ENCODE measurements around the gene CACNA1D.
"Not testable (repeated sequence)": the region's sequence is repeated elsewhere in the genome, so short reads cannot be mapped to it uniquely, and the experiment has no call there.

Gene CACNA1D

GRCh38 chr3:53551324-53551723, 56.9 kb downstream of the CACNA1D start:
- no peaks in the 10 kb centered on the region for H3K36me3 ChIP-seq (ENCODE audit: control insufficient read depth, insufficient read depth, low read length)
- H3K9ac ChIP-seq (ENCODE audit: low read length): no peak overlapping the region
- H3K27ac ChIP-seq (ENCODE audit: low read depth, low read length): no peak overlapping the region
- no peak overlapping the region for H3K4me3 ChIP-seq (ENCODE audit: low read depth, low read length)
- no peaks in the 10 kb centered on the region for H3K4me1 ChIP-seq (ENCODE audit: control insufficient read depth, insufficient read depth, low read length)
- no peaks in the 10 kb centered on the region for H3K9me3 ChIP-seq (ENCODE audit: control insufficient read depth, insufficient read depth, low read depth, low read length)
- H3K27me3 ChIP-seq (ENCODE audit: control insufficient read depth, insufficient read depth, low read length): no peaks in the 10 kb centered on the region

DNA sequence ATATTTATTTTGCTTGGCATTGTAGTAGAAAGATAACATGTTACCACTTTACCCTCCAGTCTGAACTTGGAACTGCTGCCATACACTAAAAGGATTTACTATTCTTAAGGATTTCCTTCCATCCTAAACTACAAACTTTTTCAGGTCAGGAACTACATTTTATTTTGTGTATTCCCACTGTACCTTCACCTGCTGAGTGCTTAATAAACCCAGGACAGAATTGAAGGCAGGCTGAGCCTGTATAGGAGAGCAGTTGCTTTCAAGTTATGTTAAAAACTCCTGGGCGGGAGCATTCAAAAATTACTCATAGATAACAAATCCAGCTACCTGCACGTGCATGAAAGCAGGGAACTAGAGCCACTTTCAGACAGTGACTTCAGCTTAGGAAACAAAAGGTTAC, 58.3 kb downstream of the CACNA1D start:
- Histone ChIP-seq H3K9me3 (ENCODE audit: control insufficient read depth, insufficient read depth, low read depth, low read length) (no peaks in the 10 kb centered on the region), H3K4me1 (ENCODE audit: control insufficient read depth, insufficient read depth, low read length) (no peaks in the 10 kb centered on the region), H3K36me3 (ENCODE audit: control insufficient read depth, insufficient read depth, low read length) (no peaks in the 10 kb centered on the region), H3K9ac (ENCODE audit: low read length) (no peak overlapping the region), H3K27ac (ENCODE audit: low read depth, low read length) (no peak overlapping the region), H3K4me3 (ENCODE audit: low read depth, low read length) (no peak overlapping the region), H3K27me3 (ENCODE audit: control insufficient read depth, insufficient read depth, low read length) (no peaks in the 10 kb centered on the region)

DNA sequence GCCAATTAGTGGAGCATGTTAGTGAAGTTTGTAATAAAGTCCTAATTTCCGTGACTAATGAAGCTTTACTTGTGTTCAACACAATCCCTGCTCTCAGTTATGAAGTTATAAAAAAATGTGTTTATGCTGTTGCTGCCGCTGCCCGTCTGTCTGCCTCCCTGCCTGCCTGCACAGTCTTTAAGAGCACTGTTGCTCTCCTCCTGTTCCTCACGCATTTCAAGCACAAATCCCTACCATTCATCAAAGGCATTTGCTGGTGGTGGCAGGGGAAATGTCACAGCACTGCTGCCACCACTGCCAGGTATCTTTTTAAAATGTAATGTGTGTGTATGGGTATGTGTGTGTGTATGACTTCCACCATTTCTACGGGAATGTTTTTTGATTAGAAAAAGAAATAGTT, 58.8 kb downstream of the CACNA1D start:
- H3K36me3 ChIP-seq (ENCODE audit: control insufficient read depth, insufficient read depth, low read length): no peaks in the 10 kb centered on the region
- H3K27ac ChIP-seq (ENCODE audit: low read depth, low read length): no peak overlapping the region
- no peaks in the 10 kb centered on the region for H3K27me3 ChIP-seq (ENCODE audit: control insufficient read depth, insufficient read depth, low read length)
- no peaks in the 10 kb centered on the region for H3K9me3 ChIP-seq (ENCODE audit: control insufficient read depth, insufficient read depth, low read depth, low read length)
- no peak overlapping the region for H3K9ac ChIP-seq (ENCODE audit: low read length)
- H3K4me3 ChIP-seq (ENCODE audit: low read depth, low read length): no peak overlapping the region
- H3K4me1 ChIP-seq (ENCODE audit: control insufficient read depth, insufficient read depth, low read length): no peaks in the 10 kb centered on the region

DNA sequence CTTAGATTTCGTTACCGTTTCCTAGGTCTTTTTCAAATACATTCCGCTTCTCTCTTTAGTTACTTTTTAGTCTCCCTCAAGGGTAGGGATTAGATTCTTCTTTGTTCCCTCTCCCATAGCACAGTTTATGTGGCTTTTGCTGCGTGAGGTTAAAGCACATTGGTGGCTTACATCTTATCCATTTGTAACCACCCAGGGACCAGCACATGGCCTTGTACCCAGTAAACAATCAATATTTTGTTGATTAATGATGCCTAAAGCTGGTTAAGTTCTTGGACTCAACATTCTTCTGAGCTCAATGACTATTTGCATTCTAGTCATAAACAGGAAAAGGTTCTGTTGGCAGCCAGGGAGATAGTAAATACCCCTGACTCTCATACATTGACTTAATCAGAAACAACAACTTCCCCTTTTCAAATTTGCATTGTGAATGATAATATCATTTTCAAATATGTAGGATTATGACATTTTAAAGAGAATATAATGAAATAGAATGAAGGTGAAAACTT, 60.2 kb downstream of the CACNA1D start:
- Histone ChIP-seq H3K4me1 (ENCODE audit: control insufficient read depth, insufficient read depth, low read length) (no peaks in the 10 kb centered on the region), H3K9ac (ENCODE audit: low read length) (no peak overlapping the region), H3K9me3 (ENCODE audit: control insufficient read depth, insufficient read depth, low read depth, low read length) (no peaks in the 10 kb centered on the region), H3K27ac (ENCODE audit: low read depth, low read length) (no peak overlapping the region), H3K4me3 (ENCODE audit: low read depth, low read length) (no peak overlapping the region), H3K36me3 (ENCODE audit: control insufficient read depth, insufficient read depth, low read length) (no peaks in the 10 kb centered on the region), H3K27me3 (ENCODE audit: control insufficient read depth, insufficient read depth, low read length) (no peaks in the 10 kb centered on the region)

DNA sequence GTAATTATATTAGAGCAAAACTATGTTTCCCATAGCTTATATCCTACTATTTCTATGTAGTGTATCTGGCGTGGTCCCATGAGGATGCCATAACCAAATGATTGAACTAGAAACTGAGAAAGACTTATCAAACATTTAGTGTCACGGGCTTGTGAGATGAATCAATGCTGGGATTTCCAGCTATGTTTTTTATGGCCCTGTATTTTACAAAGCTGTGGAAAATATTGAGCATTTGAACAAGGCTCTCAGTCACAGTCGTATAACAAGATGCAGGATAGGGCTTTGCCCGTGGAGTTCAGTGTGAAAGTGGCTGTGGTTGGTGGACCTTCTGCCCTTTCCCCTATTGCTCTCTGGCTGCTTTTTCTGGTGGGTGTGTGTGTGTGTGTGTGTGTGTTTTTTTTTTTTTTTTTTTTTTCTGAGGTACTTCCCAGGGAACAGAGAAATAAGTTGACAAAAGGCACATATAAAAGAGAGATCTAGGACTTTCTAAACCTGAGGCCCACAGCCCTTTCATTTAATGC, 60.7 kb downstream of the CACNA1D start:
- Histone ChIP-seq H3K27ac (ENCODE audit: low read depth, low read length) (no peak overlapping the region), H3K36me3 (ENCODE audit: control insufficient read depth, insufficient read depth, low read length) (no peaks in the 10 kb centered on the region), H3K9me3 (ENCODE audit: control insufficient read depth, insufficient read depth, low read depth, low read length) (no peaks in the 10 kb centered on the region), H3K4me1 (ENCODE audit: control insufficient read depth, insufficient read depth, low read length) (no peaks in the 10 kb centered on the region), H3K27me3 (ENCODE audit: control insufficient read depth, insufficient read depth, low read length) (no peaks in the 10 kb centered on the region), H3K4me3 (ENCODE audit: low read depth, low read length) (no peak overlapping the region), H3K9ac (ENCODE audit: low read length) (no peak overlapping the region)

- Histone ChIP-seq H3K9ac (ENCODE audit: low read length) (no peak overlapping the region), H3K9me3 (ENCODE audit: control insufficient read depth, insufficient read depth, low read depth, low read length) (no peaks in the 10 kb centered on the region), H3K27ac (ENCODE audit: low read depth, low read length) (no peak overlapping the region), H3K27me3 (ENCODE audit: control insufficient read depth, insufficient read depth, low read length) (no peaks in the 10 kb centered on the region), H3K36me3 (ENCODE audit: control insufficient read depth, insufficient read depth, low read length) (no peaks in the 10 kb centered on the region), H3K4me1 (ENCODE audit: control insufficient read depth, insufficient read depth, low read length) (peaks cover 20% of the 10 kb centered on the region), H3K4me3 (ENCODE audit: low read depth, low read length) (no peak overlapping the region)
These were observed 72.2 kb downstream of the CACNA1D start for GRCh38 chr3:53566461-53567145.

- no peaks in the 10 kb centered on the region for H3K27me3 ChIP-seq (ENCODE audit: control insufficient read depth, insufficient read depth, low read length)
These were observed 75.7 kb downstream of the CACNA1D start for GRCh38 chr3:53570081-53570480.

DNA sequence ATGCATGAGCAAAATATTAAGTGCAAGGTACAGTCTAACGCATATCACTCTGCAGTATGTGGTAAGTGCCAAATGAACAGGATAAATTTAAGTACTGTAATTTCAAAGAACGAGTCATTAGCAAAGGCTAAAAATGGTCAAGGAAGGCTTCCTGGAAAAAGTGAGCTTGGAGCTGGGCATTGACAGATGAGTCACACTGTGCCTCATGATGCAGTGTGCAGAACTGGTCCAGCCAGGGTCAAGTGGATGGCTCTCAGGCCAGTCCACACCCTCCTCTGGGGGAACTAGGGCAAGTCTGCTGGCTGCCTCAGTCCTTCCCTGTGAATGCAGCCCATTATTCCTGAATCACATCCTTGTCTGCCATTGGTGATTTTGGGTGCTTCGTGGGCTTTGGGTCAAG, 76.3 kb downstream of the CACNA1D start:
- Histone ChIP-seq H3K4me1 (ENCODE audit: control insufficient read depth, insufficient read depth, low read length) (peaks cover 20% of the 10 kb centered on the region), H3K9me3 (ENCODE audit: control insufficient read depth, insufficient read depth, low read depth, low read length) (no peaks in the 10 kb centered on the region), H3K36me3 (ENCODE audit: control insufficient read depth, insufficient read depth, low read length) (no peaks in the 10 kb centered on the region), H3K27ac (ENCODE audit: low read depth, low read length) (no peak overlapping the region), H3K9ac (ENCODE audit: low read length) (no peak overlapping the region), H3K27me3 (ENCODE audit: control insufficient read depth, insufficient read depth, low read length) (no peaks in the 10 kb centered on the region), H3K4me3 (ENCODE audit: low read depth, low read length) (no peak overlapping the region)

More at GRCh38 chr3:53570081-53570480, 75.7 kb downstream of the CACNA1D start:
- Histone ChIP-seq H3K9me3 (ENCODE audit: control insufficient read depth, insufficient read depth, low read depth, low read length) (no peaks in the 10 kb centered on the region), H3K4me3 (ENCODE audit: low read depth, low read length) (no peak overlapping the region), H3K27ac (ENCODE audit: low read depth, low read length) (no peak overlapping the region), H3K4me1 (ENCODE audit: control insufficient read depth, insufficient read depth, low read length) (peaks cover 20% of the 10 kb centered on the region), H3K9ac (ENCODE audit: low read length) (no peak overlapping the region), H3K36me3 (ENCODE audit: control insufficient read depth, insufficient read depth, low read length) (no peaks in the 10 kb centered on the region)

- Histone ChIP-seq H3K9ac (ENCODE audit: low read length) (no peak overlapping the region), H3K36me3 (ENCODE audit: control insufficient read depth, insufficient read depth, low read length) (no peaks in the 10 kb centered on the region)
These were observed 76.9 kb downstream of the CACNA1D start for GRCh38 chr3:53571264-53571663.

DNA sequence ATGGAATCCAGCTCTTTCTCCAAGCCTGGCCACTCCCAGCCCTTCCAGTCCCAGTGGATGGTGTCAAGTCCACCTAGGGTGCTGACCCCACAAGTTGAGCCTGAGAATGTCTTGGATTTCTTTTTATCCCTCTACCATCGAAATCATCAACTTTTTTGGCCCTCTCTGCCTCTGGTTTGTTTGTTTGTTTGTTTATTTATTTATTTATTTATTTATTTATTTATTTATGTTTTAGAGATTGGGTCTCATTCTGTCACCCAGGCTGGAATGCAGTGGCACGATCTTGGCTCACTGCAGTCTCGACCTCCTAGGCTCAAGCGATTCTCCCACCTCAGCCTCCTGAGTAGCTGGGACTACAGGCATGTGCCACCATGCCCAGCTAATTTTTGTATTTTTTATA, 77.8 kb downstream of the CACNA1D start:
- not testable (repeated sequence) for H3K4me3 ChIP-seq (ENCODE audit: low read depth, low read length); H3K9me3 ChIP-seq (ENCODE audit: control insufficient read depth, insufficient read depth, low read depth, low read length); H3K36me3 ChIP-seq (ENCODE audit: control insufficient read depth, insufficient read depth, low read length); H3K27me3 ChIP-seq (ENCODE audit: control insufficient read depth, insufficient read depth, low read length); H3K27ac ChIP-seq (ENCODE audit: low read depth, low read length); H3K9ac ChIP-seq (ENCODE audit: low read length)
- peaks cover 10% of the 10 kb centered on the region for H3K4me1 ChIP-seq (ENCODE audit: control insufficient read depth, insufficient read depth, low read length)

More at GRCh38 chr3:53571264-53571663, 76.9 kb downstream of the CACNA1D start:
- Histone ChIP-seq H3K9me3 (ENCODE audit: control insufficient read depth, insufficient read depth, low read depth, low read length) (no peaks in the 10 kb centered on the region), H3K27ac (ENCODE audit: low read depth, low read length) (no peak overlapping the region), H3K27me3 (ENCODE audit: control insufficient read depth, insufficient read depth, low read length) (no peaks in the 10 kb centered on the region), H3K4me3 (ENCODE audit: low read depth, low read length) (no peak overlapping the region), H3K4me1 (ENCODE audit: control insufficient read depth, insufficient read depth, low read length) (peaks cover 18% of the 10 kb centered on the region)

- H3K27ac ChIP-seq (ENCODE audit: low read depth, low read length): no peak overlapping the region
- no peaks in the 10 kb centered on the region for H3K27me3 ChIP-seq (ENCODE audit: control insufficient read depth, insufficient read depth, low read length)
- no peak overlapping the region for H3K4me3 ChIP-seq (ENCODE audit: low read depth, low read length)
- no peaks in the 10 kb centered on the region for H3K9me3 ChIP-seq (ENCODE audit: control insufficient read depth, insufficient read depth, low read depth, low read length)
- peaks cover 10% of the 10 kb centered on the region; the same call in 1 of the 2 replicates for H3K4me1 ChIP-seq (ENCODE audit: control insufficient read depth, insufficient read depth, low read length)
- H3K36me3 ChIP-seq (ENCODE audit: control insufficient read depth, insufficient read depth, low read length): no peaks in the 10 kb centered on the region
- no peak overlapping the region for H3K9ac ChIP-seq (ENCODE audit: low read length)
These were observed 83.1 kb downstream of the CACNA1D start for GRCh38 chr3:53577506-53577905.
